ENCODE results near the gene PPFIBP2.

GRCh38 chr11:7683571-7683970, 169.8 kb downstream of the PPFIBP2 start:
- TF ChIP-seq CTCF (IDR thresholded peaks at IDR 0.05): no peak
- no peak for TF ChIP-seq EZH2 (IDR thresholded peaks at IDR 0.05; ENCODE audit: borderline replicate concordance, insufficient read depth, low read depth, low read length, poor library complexity, severe bottlenecking)

Measured in B cell (primary cell).